Breast epithelium (tissue), 3 donors: ENCODE results near the gene SLC1A5.

ENCODE experiments used
- POLR2A ChIP-seq: fragments of 450-650 bp; IDR thresholded peaks from one replicate; pipeline ENCODE4 v1.6.1; 2016; ENCODE audit warnings: antibody characterized with exemption, mild to moderate bottlenecking, moderate library complexity
- TF ChIP-seq, protein P1 (sequence below), 3 donors: fragments of 450-650 bp; IDR thresholded peaks; one replicate each; pipeline ENCODE4 v1.5.1; 2016 to 2017; ENCODE audit warnings: antibody characterized with exemption in 3 of 3, mild to moderate bottlenecking in 3 of 3, moderate library complexity in 3 of 3

DNA sequence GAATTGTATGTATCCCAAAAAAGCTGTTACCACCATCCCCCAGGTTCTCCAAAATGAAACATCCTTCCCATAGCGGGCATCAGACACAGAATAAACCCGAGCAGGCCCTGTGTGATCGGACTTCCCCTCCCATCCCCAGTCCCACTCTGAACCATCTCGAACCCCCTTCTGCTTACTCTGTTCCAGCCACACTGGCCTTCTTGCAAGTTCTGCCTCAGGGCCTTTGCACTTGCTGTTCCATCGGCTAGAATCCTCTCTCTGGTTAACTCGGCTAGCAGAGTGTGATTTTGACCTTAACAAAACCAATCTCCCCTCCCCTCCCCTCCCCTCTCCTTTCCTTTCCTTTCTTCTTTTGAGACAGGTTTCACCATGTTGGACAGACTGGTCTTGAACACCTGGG lies 46.6 kb upstream of the SLC1A5 start:
- TF ChIP-seq, protein P1, sequence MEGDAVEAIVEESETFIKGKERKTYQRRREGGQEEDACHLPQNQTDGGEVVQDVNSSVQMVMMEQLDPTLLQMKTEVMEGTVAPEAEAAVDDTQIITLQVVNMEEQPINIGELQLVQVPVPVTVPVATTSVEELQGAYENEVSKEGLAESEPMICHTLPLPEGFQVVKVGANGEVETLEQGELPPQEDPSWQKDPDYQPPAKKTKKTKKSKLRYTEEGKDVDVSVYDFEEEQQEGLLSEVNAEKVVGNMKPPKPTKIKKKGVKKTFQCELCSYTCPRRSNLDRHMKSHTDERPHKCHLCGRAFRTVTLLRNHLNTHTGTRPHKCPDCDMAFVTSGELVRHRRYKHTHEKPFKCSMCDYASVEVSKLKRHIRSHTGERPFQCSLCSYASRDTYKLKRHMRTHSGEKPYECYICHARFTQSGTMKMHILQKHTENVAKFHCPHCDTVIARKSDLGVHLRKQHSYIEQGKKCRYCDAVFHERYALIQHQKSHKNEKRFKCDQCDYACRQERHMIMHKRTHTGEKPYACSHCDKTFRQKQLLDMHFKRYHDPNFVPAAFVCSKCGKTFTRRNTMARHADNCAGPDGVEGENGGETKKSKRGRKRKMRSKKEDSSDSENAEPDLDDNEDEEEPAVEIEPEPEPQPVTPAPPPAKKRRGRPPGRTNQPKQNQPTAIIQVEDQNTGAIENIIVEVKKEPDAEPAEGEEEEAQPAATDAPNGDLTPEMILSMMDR (IDR thresholded peaks at IDR 0.05): no peak
- no peak for TF ChIP-seq POLR2A
